ENCODE results near the gene HAUS8. TPM values are rescaled to one million over a fixed set of nuclear protein-coding genes. Genes with fewer than 3 reads are reported as not detected.

The HAUS8 gene
- total and polyA plus RNA-seq, 12 donors, result 2.0 to 10.2 (median 4.9) TPM

- H3K36me3 ChIP-seq, result peaks cover 0 to 44% (median 0%) of the 10 kb centered on the region in 9 donors
- H3K27ac ChIP-seq, result no peak overlapping the region
- no peak overlapping the region for H3K4me3 ChIP-seq
- H3K9me3 ChIP-seq, result peaks cover 0 to 5% (median 0%) of the 10 kb centered on the region in 11 donors
- ATAC-seq (no peak), DNase-seq (no peak)
- no peaks in the 10 kb centered on the region for H3K27me3 ChIP-seq
- WGBS, 2 donors, result 94 to 95% methylated on average over 5 of the region's 5 CpGs
- intact Hi-C loops (cut with DNase I), result no loop called here
- TF ChIP-seq CTCF (IDR thresholded peaks at IDR 0.05), result no peak
- H3K4me1 ChIP-seq, result peaks cover 0 to 46% (median 0%) of the 10 kb centered on the region in 9 donors
These were observed 43.7 kb upstream of the HAUS8 start for GRCh38 chr19:17118957-17119356.

DNA sequence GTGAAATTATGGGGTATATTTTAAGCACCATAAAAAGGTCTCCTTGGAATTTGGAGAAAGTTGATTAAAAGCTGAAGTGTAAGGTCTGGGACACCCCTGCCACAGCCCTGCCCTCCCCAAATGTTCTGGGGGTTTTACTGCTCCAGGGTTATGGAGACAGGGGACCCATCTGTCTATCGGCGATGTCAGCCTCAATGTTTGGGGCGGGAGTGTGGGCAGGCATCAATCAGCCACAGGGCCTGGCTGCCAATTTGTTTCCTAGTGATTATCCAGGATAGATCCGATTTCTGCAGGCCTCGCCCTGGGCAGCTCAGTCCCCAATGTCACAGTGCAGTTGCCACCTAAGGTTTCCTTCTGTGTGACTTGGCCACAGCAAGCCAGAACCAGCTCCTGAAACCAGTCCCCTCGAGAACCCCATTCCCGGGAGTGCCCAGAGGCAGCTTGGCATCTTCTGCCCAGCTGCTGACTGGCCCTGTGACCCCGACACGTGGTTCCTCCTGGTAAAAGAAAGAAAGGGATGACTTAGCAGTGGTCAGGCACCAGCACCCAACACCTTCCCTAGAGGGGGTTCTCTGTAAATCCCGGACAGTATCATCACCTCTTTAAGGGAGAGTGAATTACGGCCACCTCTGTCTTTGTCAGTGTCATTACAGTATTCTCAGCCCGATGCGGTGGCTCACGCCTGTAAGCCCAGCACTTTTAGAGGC, 41.9 kb upstream of the HAUS8 start:
- H3K36me3 ChIP-seq, result peaks cover 0 to 45% (median 0%) of the 10 kb centered on the region in 9 donors
- H3K27ac ChIP-seq, result peak overlapping the region in 1 of 10 donors; percentile 47
- no peak overlapping the region for H3K4me3 ChIP-seq
- intact Hi-C loops (cut with DNase I), result no loop called here
- TF ChIP-seq CTCF (IDR thresholded peaks at IDR 0.05), result no peak
- H3K9me3 ChIP-seq, result no peaks in the 10 kb centered on the region
- no peaks in the 10 kb centered on the region for H3K27me3 ChIP-seq
- peaks cover 0 to 56% (median 10%) of the 10 kb centered on the region in 9 donors for H3K4me1 ChIP-seq
- ATAC-seq (peak in 1 of 8 donors; percentile 10), DNase-seq (no peak)
- 87 to 90% methylated on average over 14 of the region's 14 CpGs for WGBS, 2 donors

- no peak for TF ChIP-seq CTCF (IDR thresholded peaks at IDR 0.05)
- intact Hi-C loops (cut with DNase I), result no loop called here
- Histone ChIP-seq H3K9me3 (no peaks in the 10 kb centered on the region), H3K36me3 (peaks cover 0 to 45% (median 0%) of the 10 kb centered on the region in 9 donors), H3K4me1 (peaks cover 0 to 74% (median 14%) of the 10 kb centered on the region in 9 donors), H3K27ac (peak overlapping the region in 1 of 10 donors; percentile 83), H3K27me3 (no peaks in the 10 kb centered on the region), H3K4me3 (no peak overlapping the region)
- WGBS, 2 donors, result 84% methylated on average over 12 of the region's 12 CpGs
- no peak for DNase-seq
- ATAC-seq, result no peak
These were observed 39.2 kb upstream of the HAUS8 start for GRCh38 chr19:17114414-17114831.

GRCh38 chr19:17113127-17113785, 38.0 kb upstream of the HAUS8 start:
- Histone ChIP-seq H3K27ac (peak overlapping the region in 3 of 10 donors; percentile 31 to 83 (median 39)), H3K36me3 (peaks cover 0 to 40% (median 0%) of the 10 kb centered on the region in 9 donors), H3K4me1 (peaks cover 0 to 86% (median 25%) of the 10 kb centered on the region in 9 donors), H3K9me3 (no peaks in the 10 kb centered on the region), H3K4me3 (peak overlapping the region in 1 of 10 donors; percentile 14), H3K27me3 (no peaks in the 10 kb centered on the region)
- ATAC-seq (peak in 1 of 8 donors; percentile 37), DNase-seq (no peak)
- intact Hi-C loops (cut with DNase I), result no loop called here
- no peak for TF ChIP-seq CTCF (IDR thresholded peaks at IDR 0.05)
- 89% methylated on average over 17 of the region's 17 CpGs for WGBS, 2 donors
